H54 (cell line): ENCODE data around the gene CADM3.

Experiments used
- DNase-seq: peaks from one replicate; pipeline ENCODE4 v3.0.0; 2011; ENCODE audit warnings: low spot score, mixed read lengths; ENCODE audit not compliant: insufficient read length
- FAIRE-seq: peaks from 3 replicates; lab custom pipeline; 2011; peaks lifted over from hg19 to GRCh38; lab: Jason Lieb, UNC
- POLR2A ChIP-seq: IDR thresholded peaks from 2 replicates; pipeline ENCODE4 v1.6.1; 2011; ENCODE audit warnings: low read depth, mild to moderate bottlenecking, low read length

CADM3 gene

DNA sequence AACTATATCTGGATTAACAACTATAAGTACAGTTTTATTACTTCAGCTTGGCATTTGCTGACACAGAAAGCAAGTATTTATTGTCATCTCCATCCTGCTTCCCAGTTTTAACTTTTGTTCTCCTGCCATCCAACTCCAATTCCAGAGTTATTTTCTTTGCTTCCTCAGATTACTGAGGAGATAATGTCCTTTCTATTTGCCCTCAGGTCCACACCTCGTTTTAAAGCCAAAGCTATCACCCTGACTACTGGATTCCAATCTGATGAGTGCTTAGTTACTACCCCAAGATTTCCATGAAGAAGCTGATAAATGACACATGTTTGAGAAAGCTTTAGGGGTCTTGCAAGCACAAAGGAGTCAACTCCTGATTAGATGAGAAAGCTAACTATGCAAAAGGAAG is 58.5 kb downstream of the CADM3 start:
- no peak for DNase-seq
- no peak for FAIRE-seq
- TF ChIP-seq POLR2A, result no peak

DNA sequence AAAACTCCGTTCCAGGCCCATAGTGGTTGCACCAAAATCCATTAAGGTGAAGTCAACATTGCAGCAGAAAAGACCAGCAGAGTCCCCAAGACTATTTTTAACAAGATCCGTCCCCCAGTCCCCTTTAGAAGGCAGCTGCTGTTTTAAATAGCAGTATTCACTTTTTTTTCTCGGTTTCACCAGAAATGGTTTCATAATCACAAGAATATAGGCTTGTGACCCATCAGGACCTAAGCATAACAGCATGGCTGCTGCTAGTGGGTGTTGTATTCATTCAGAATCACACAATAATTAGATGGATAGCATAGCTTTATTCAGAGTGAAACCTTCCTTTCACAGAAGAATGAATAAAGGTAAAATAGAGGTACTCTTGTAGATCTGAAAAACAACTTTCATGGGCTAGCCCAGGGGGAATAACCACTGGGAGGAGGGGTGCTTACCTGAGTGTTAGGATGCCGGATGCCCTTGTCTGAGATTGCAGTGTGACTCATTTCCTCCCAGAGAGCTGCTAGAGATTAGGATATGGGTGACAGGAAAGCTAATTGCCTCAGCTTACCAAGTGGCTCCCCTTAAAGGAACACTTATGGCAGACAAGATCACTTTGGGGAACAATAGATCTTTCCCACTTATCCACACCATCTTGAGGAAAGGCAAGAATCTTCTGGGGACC is 68.3 kb downstream of the CADM3 start:
- no peak for FAIRE-seq
- no peak for TF ChIP-seq POLR2A
- DNase-seq, result no peak

- FAIRE-seq (no peak), DNase-seq (no peak)
- no peak for TF ChIP-seq POLR2A
Observed at GRCh38 chr1:159247266-159247665, 75.9 kb downstream of the CADM3 start.

DNA sequence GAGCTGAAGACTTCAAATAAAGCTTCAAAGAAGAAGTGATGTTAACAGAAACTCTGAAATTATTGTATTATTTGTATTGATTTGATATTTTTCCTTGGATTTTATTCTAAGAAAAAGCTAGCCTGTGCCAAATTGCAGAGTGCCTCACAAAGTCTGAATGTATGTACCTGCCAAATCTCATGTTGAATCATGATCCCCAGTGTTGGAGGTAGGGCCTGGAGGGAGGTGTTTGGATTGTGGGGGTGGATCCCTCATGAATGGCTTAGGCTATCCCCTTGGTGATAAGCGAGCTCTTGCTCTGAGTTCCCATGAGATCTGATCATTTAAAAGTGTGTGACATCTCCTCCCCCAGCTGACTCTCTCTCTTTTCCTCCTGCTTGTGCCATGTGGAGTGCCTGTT is 76.9 kb downstream of the CADM3 start:
- DNase-seq (no peak), FAIRE-seq (no peak)
- no peak for TF ChIP-seq POLR2A

GRCh38 chr1:159250638-159251216 is 79.3 kb downstream of the CADM3 start:
- no peak for TF ChIP-seq POLR2A
- FAIRE-seq (no peak), DNase-seq (no peak)
